GM21619 (cell line): ENCODE measurements around the gene DAPK1.

Experiments used
- ATAC-seq: cut with Tn5 transposase; IDR thresholded peaks from one replicate; pipeline ENCODE4 v1.9.1; 2021; ENCODE audit not compliant: unreplicated experiment

The DAPK1 gene

GRCh38 chr9:87638292-87638691, 140.6 kb downstream of the DAPK1 start:
- ATAC-seq, result no peak

- no peak for ATAC-seq
Observed at GRCh38 chr9:87639949-87640348, 142.3 kb downstream of the DAPK1 start.

DNA sequence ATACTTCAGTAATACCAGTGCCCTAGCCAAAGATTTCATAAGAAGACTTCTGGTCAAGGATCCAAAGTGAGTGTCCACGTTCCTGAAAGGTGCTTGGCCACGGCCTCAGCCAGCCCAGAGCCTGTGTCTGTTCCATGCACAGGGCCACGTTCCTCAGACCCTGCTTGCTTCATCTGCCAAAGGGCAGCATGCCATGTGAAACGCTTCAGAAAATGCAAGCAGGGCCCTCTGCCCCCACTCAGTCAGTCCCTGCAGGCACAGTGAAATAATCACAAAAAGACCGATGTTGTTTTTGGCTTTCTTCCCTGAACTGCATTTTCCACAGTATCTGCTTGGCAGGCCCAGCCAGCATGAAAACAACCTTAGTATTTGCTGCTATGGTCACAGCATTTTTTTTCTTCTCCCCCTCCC, 142.7 kb downstream of the DAPK1 start:
- ATAC-seq, result no peak

GRCh38 chr9:87641067-87641466, 143.4 kb downstream of the DAPK1 start:
- ATAC-seq, result no peak

- ATAC-seq, result no peak
Observed at GRCh38 chr9:87642330-87643106, 144.9 kb downstream of the DAPK1 start.

DNA sequence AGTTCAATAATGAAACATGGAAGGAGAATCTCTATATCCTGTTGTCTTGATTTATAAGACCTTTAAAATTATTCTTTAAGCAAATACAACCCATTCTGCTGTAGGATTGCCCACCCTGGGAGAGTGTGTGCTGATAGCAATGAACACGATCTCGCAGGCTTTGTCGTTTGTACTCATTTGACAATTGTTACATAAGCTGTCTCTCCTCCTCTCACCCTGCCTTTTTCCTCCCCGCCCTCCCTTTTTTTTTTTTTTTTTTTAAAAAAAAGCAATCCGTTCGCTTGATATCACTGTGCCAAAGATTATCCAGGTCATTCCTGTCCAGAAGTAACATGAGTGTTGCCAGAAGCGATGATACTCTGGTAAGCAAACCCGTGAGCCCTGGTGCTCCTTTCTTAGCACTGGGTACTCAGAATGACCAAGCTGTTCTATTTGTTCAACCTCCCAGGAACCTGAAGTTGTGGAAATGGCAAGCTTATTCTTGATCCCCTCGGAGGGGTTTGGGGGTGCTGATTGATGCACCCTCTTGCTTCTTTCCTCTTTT, 145.5 kb downstream of the DAPK1 start:
- no peak for ATAC-seq

DNA sequence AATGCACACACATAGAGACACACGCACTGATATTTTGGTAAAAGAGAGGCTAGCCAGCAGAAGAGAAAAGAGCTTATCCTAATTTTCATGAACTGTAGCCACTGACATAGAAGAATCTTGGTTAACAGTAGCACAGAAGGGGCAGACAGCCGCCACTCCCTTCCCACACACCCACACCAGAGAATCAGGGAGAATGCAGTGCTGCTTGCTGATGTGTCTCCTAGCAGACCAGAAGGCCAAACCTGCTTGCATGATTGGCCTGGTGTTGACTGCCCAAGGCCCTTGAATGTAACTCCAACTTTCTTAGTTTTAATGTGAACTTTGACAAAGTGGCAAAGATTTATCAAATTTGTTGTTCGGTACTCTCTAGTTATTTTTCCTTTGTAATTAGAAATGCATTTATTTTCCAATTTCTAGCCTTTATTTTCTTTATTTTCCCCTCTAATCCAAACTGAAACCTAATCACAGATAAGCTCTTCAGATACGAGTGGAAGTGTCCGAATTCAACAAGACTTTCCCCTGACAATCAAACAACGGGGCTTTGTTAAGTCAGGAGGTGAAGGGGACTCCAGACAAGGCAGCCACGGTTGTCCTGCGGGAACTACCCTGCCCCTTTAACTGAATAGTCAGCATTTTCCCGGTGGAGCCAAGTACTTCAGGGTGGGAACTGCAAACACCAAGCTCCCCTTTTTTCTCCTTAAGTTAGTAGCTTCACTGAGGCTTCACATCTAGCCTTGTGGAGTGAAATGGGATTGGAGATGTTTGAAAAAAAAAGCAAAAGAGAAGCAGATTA, 146.3 kb downstream of the DAPK1 start:
- no peak for ATAC-seq

- no peak for ATAC-seq
Observed at GRCh38 chr9:87644659-87645058, 147.0 kb downstream of the DAPK1 start.

DNA sequence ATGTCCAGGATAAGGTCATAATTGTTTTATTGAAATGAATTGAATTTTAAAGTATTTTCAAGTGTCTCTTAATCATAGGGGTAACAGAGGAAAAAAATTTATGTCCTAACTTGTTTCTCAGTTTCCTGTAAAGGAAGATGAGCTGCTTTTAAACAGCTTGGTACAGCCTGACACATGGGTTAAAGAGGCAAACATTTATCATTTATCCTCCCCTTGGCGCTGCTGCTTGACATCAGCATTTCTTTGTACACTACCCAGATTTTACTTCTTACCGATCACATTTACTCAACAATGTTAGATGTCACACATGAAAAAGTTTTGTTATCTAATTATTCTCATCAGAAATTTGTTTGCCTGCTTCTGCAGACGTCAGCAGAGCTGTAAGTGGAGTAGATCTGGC, 148.9 kb downstream of the DAPK1 start:
- no peak for ATAC-seq

GRCh38 chr9:87647114-87647513, 149.4 kb downstream of the DAPK1 start:
- no peak for ATAC-seq

DNA sequence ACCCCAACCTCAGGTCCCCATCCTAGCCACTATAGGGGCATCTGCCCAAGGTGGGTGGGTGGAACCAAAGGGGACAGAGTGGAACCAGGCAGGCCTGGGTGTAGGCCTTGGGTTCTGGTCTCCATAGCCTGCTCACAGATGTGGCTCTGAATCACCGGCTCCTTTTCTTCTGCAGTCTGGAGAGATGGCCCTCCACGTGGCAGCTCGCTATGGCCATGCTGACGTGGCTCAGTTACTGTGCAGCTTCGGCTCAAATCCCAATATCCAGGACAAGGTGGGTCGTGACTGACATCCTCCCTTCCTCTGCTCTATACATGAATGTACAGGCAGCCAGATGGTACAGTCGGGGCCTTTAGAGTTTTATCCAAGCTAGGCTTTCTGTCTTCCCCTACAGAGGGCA, 150.9 kb downstream of the DAPK1 start:
- ATAC-seq, result no peak

- ATAC-seq, result no peak
Observed at GRCh38 chr9:87650611-87651295, 153.1 kb downstream of the DAPK1 start.

DNA sequence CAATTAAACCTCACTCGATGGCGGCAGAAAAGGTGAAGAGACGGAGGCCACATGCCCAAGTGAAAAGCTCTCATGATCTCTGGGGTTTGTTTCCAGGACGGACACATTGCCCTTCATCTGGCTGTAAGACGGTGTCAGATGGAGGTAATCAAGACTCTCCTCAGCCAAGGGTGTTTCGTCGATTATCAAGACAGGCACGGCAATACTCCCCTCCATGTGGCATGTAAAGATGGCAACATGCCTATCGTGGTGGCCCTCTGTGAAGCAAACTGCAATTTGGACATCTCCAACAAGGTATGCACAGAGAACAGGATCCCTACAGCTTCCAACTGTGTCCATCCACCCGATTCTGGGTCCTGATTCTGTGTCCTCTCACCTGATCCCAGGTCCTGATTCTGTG, 153.8 kb downstream of the DAPK1 start:
- no peak for ATAC-seq

- ATAC-seq, result no peak
Observed at GRCh38 chr9:87653941-87654340, 156.3 kb downstream of the DAPK1 start.

DNA sequence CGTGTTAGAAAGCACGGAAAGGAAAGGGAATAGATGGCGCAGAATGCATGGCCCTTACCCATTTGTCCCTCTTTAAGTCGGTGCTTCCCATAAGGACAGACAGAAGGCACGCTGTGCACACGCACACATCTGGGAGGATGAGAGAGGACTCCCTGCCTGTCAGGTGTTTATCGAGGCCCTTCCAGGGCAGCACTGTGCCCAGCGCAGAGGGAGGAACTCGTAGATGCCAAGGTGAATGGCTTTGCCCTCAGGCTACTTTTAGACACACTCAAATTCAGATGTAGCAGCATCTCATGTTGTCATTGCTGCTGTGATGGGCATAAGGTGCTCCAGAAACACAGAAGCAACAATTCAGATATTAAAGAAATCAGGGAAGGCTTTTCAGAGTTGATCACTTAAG, 158.1 kb downstream of the DAPK1 start:
- ATAC-seq, result no peak

- ATAC-seq, result no peak
Observed at GRCh38 chr9:87656485-87656884, 158.8 kb downstream of the DAPK1 start.

DNA sequence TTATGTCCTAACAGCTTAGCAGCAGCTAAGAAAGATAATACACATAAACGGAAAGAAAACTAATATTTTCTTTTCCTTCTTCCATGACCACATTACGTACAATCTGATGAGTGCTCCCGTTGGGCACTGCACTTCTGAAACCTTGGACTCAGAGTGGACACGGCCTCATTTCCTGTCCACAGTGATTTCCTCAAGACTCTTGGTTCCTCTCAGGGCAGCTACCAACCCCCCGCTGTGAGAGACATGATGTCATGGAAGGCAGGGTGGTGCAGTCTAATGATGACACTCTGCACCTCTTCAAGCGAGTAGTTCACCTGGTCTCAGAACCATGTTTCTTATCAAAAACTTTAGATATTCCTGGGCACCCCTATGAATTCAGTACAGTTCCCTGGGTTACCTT, 159.5 kb downstream of the DAPK1 start:
- no peak for ATAC-seq

DNA sequence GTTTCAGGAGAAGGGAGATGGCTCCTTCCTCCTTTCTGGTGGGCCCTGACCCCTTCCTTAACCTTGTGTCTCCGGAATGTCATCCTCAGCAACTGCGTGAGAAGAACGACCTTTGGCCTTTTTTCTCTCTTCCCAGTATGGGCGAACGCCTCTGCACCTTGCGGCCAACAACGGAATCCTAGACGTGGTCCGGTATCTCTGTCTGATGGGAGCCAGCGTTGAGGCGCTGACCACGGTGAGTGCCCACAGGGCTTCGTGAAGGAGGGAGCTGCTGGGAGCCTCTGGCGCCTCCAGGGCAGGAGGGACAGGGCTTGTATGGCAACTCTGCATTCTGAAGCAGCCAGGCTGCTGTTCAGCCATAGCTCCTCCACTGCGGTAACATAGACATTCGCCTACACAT, 160.2 kb downstream of the DAPK1 start:
- ATAC-seq, result no peak

DNA sequence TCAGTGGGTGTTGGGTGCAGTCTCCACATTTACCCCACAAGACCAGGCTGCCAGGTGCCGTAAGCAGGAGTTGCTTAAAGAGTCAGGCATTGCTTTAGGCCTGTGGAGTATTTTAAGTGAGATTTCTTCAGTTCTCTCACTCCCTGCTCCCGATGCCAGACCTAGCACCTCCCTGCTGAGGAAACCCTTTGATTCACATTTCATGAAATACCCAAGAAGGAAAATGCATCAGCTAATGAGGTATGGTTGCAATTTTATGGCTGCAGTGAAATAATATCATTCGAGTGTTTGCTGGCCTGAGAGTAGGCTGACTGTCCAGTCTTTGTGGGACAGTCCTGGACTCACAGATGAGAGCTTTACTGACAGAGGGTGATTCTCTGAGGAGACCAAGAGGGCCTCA, 160.8 kb downstream of the DAPK1 start:
- no peak for ATAC-seq

- ATAC-seq, result no peak
Observed at GRCh38 chr9:87659534-87660419, 162.1 kb downstream of the DAPK1 start.

DNA sequence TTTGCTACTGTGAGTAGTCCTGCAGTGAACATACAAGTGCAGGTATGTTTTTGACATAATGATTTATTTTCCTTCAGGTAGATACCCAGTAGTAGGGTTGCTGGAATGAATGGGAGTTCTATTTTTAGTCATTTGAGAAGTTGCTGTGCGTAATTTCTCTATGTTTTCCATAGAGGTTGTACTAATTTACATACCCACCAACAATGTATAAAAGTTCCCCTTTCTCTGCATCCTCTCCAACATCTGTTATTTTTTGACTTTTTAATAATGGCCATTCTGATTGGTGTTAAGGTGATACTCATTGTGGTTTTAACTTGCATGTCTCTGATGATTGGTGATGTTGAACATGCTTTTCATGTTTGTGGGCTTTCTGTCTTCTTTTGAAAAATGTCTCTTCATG, 163.6 kb downstream of the DAPK1 start:
- ATAC-seq, result no peak
